Progenitor cell of endocrine pancreas (in vitro differentiated cells): ENCODE results near the gene CCBE1. TPM values are rescaled to one million over a fixed set of nuclear protein-coding genes. Genes with fewer than 3 reads are reported as not detected.

Source experiments
- DNase-seq: peaks from one replicate; pipeline ENCODE4 v3.0.0; 2021; ENCODE audit warnings: low spot score; ENCODE audit not compliant: unreplicated experiment
- H3K27ac Mint-ChIP-seq: 2 replicates; pipeline ENCODE4 v1.8.0; 2021; ENCODE audit warnings: mild to moderate bottlenecking, moderate library complexity, mixed read lengths
- H3K27me3 Mint-ChIP-seq: 2 replicates; pipeline ENCODE4 v1.8.0; 2021; ENCODE audit warnings: mixed read lengths
- H3K36me3 Mint-ChIP-seq: 2 replicates; pipeline ENCODE4 v1.8.0; 2022; ENCODE audit warnings: mixed read lengths; ENCODE audit not compliant: insufficient read depth
- H3K4me1 Mint-ChIP-seq: 2 replicates; pipeline ENCODE4 v1.8.0; 2021; ENCODE audit warnings: low read depth, mixed read lengths
- H3K4me3 Mint-ChIP-seq: 2 replicates; pipeline ENCODE4 v1.8.0; 2021; ENCODE audit warnings: low read depth, mild to moderate bottlenecking, moderate library complexity, mixed read lengths
- H3K9me3 Mint-ChIP-seq: 2 replicates; pipeline ENCODE4 v1.8.0; 2021; ENCODE audit warnings: low read depth, mixed read lengths
- total RNA-seq: library from RNA; stranded (reverse); gene quantifications from 2 replicates; pipeline ENCODE4 v1.2.1, GENCODE V29; 2021
- TF ChIP-seq, protein P1 (sequence below): fragments of 200-600 bp; sonication (generic); IDR thresholded peaks from one replicate; pipeline ENCODE4 v1.5.0; 2021; ENCODE audit warnings: antibody characterized with exemption, mild to moderate bottlenecking; ENCODE audit not compliant: unreplicated experiment

CCBE1 gene
- total RNA-seq, 1 donor from 2014 or later = 1.2 TPM

DNA sequence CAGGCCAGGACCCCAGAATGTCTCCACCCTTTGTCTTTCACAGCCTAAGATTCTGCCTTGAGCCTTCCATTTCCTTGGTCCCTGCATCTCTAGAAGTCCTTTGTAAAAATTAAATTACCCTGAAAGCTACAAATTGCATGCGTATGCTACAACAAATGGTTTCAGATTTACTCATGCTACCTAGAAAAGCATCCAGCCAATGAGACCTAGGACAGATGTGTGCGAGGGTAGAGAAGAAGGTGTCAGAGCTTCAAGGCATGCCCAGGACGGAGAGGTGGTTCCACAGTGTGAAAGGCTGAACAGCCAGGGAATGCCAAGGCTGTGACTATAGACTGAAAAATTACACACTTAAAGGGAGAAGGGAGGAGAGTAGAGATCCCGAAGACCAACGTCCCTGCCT, 40.2 kb downstream of the CCBE1 start:
- Mint-ChIP-seq H3K9me3 (no peaks in the 10 kb centered on the region), H3K27ac (no peak overlapping the region), H3K4me3 (no peak overlapping the region), H3K36me3 (no peaks in the 10 kb centered on the region), H3K27me3 (peaks cover 12% of the 10 kb centered on the region), H3K4me1 (no peaks in the 10 kb centered on the region)
- TF ChIP-seq, protein P1, sequence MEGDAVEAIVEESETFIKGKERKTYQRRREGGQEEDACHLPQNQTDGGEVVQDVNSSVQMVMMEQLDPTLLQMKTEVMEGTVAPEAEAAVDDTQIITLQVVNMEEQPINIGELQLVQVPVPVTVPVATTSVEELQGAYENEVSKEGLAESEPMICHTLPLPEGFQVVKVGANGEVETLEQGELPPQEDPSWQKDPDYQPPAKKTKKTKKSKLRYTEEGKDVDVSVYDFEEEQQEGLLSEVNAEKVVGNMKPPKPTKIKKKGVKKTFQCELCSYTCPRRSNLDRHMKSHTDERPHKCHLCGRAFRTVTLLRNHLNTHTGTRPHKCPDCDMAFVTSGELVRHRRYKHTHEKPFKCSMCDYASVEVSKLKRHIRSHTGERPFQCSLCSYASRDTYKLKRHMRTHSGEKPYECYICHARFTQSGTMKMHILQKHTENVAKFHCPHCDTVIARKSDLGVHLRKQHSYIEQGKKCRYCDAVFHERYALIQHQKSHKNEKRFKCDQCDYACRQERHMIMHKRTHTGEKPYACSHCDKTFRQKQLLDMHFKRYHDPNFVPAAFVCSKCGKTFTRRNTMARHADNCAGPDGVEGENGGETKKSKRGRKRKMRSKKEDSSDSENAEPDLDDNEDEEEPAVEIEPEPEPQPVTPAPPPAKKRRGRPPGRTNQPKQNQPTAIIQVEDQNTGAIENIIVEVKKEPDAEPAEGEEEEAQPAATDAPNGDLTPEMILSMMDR = no peak
- DNase-seq = no peak

DNA sequence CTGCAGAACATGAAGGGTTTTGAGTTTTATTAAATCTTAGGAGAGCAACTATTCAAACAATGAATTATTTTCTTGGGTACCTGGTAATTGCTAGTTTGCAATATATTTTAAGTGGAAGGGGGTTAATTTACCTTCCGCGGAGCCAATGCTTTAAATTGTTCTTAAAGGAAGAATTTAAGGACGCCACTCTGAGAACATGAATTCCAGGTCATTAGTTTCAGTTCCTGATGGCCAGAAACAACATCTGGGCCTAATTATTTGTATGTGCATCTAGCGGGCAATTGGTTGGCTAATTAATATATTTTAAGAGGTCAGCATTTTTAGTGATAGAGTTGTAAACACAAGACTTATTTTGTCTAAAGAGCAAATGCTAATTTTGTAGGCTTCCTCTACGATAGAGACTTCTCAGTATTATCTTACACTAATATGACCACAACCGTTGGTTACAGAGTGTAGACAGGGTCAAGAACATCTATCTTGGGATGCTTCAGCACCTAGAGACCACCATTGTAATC, 40.8 kb downstream of the CCBE1 start:
- Mint-ChIP-seq H3K36me3 (no peaks in the 10 kb centered on the region), H3K27ac (no peak overlapping the region), H3K4me1 (no peaks in the 10 kb centered on the region), H3K27me3 (peaks cover 14% of the 10 kb centered on the region), H3K9me3 (no peaks in the 10 kb centered on the region), H3K4me3 (no peak overlapping the region)
- no peak for DNase-seq
- TF ChIP-seq, protein P1 = no peak

DNA sequence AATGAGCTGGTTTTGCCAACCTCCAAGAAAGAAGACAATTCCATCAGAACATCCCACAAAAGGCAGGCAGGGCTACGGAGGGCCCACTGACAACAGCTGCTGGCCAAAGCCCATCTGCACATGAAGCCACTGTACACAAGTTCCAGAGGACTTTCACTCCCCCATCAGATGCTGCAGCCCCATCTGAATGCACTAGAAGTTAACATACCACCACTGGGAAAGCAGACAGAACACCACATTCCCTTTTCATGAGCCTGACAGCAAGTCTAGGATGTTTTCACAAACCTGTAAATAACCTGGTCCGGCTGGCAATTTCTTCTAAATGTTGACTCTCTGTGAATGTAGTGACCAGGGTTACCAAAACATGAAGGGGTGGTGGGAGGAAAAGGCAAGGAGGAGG, 41.5 kb downstream of the CCBE1 start:
- H3K36me3 Mint-ChIP-seq = no peaks in the 10 kb centered on the region
- no peak overlapping the region for H3K4me3 Mint-ChIP-seq
- H3K27me3 Mint-ChIP-seq = peaks cover 16% of the 10 kb centered on the region
- TF ChIP-seq, protein P1 = no peak
- H3K27ac Mint-ChIP-seq = no peak overlapping the region
- no peak for DNase-seq
- H3K9me3 Mint-ChIP-seq = no peaks in the 10 kb centered on the region
- no peaks in the 10 kb centered on the region for H3K4me1 Mint-ChIP-seq

DNA sequence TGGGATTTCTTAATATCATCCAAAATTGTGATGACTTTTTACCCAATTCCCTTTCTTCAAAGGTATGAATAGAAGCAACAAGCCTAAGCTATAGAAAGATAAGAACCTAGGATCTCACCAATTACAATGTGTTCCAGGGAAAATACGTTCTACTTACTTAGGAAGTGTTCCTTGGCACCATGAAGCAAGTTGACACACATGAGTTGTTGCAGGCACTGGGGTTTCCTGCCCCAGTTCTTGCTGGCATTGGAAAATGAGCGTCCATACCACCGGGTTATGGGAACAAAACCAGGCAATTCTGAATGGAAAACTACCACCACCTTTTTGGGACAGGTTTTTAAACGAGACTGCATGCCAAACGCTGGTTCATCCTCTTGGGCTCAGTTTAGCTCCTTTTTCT, 46.2 kb downstream of the CCBE1 start:
- H3K27me3 Mint-ChIP-seq = peaks cover 19% of the 10 kb centered on the region
- TF ChIP-seq, protein P1 = no peak
- H3K36me3 Mint-ChIP-seq = no peaks in the 10 kb centered on the region
- H3K27ac Mint-ChIP-seq = no peak overlapping the region
- H3K4me1 Mint-ChIP-seq = no peaks in the 10 kb centered on the region
- no peak for DNase-seq
- no peak overlapping the region for H3K4me3 Mint-ChIP-seq
- H3K9me3 Mint-ChIP-seq = no peaks in the 10 kb centered on the region

DNA sequence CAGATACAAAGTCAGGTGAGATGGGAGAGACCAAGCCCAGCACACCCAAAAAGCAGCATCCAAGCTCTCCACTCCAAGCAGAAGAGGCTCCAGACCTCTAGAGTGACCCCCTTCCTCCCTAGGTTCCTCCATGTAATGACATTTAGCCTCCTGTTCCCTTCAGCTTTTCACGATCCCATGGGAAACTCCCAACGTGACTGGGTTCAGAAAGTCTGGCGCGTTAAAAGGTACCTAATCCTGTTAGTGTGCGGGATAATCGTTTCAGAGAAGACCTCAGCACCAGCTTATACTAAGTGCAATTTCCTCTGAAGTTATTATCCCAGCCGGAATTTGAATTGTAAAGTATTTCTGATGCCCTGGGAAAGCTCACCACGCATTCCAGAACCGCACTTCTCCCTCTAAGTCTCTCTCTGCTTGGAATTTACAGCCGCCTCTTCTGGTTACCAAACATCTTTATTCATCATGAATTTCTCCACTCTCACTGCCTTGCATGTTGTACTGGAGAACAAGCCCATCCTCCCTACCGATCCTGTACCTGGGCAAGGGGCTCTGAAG, 46.9 kb downstream of the CCBE1 start:
- peaks cover 19% of the 10 kb centered on the region for H3K27me3 Mint-ChIP-seq
- H3K4me1 Mint-ChIP-seq = no peaks in the 10 kb centered on the region
- H3K27ac Mint-ChIP-seq = no peak overlapping the region
- no peaks in the 10 kb centered on the region for H3K36me3 Mint-ChIP-seq
- no peak for DNase-seq
- TF ChIP-seq, protein P1 = no peak
- no peaks in the 10 kb centered on the region for H3K9me3 Mint-ChIP-seq
- no peak overlapping the region for H3K4me3 Mint-ChIP-seq
